Stimulated activated CD4-positive, alpha-beta T cell treated with anti-CD3 and anti-CD28 coated beads, Interleukin-4, amount 100 ng/mL, for 1 hour (primary cell): ENCODE results near the gene ERVH48-1.
A peak's percentile ranks its signal among the peaks of the same experiment; 100 is the strongest.
"Not testable (repeated sequence)": the region's sequence is repeated elsewhere in the genome, so short reads cannot be mapped to it uniquely, and the experiment has no call there.

Experiments
- DNase-seq: peaks from one replicate; pipeline ENCODE4 v3.0.0-alpha.2; 2020

Gene ERVH48-1

DNA sequence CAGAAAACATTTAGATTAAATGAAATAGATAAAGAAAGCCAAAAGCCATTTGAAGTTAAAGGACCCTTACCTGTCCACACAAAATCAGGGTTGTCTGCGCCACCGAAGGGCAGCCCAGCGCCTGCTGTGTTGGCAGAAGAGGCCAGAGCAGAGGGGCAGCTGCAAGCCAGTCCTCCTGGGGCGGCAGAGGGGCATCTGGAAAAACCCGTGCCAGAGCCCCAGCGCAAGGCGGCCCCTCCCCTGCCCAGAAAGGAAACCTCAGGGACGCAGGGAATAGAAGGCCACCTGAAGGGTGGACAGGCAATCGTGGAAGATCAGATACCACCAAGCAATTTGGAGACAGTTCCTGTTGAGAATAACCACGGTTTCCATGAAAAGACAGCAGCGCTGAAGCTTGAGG lies 21.6 kb downstream of the ERVH48-1 start:
- DNase-seq = no peak

- DNase-seq = no peak
These were observed 25.0 kb downstream of the ERVH48-1 start for GRCh38 chr21:42900446-42900845.

DNA sequence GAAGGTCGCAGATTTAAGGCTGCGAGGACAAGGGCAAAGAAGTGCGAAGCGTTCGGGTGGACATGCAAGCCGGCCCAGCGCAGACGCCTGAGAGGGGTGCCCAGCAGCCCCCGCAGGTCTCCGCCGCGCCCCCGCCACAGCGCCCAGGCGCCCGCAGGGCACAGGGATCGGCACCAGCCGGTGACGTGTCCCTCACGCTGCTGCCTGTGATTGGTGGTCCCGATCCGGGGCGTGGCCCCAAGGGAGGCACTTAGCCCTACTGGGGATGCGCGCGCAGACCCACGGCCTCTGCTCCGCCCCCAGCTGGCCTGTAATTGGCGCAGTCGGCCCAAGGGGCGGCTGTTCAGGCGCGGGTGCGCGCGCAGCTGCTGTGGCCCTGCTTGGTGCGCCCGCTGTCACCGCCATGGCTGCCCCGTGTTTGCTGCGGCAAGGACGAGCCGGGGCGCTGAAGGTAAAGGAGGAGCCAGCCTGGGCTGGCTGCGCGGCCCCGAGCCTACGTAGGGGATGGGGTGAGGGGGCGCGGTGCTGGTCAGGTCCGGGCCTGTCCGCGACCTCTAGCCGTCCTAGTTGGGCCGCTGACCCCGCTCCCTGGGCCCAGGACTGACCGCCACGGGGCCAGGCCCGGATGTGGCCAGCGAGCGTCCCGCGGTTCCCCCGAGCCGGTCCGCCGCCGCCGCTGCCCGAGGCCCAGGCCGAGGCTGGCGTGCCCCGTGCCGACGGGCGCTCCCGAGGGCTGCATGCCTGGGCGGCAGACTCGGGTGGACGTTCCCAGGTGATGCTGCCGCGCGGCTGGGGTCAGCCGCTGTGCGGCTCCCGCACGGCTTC lies 32.3 kb downstream of the ERVH48-1 start, which contains the start of gene NDUFV3:
TSS of gene NDUFV3 (plus strand) at position 379 of the 825 bp plus-strand sequence. CDS start at position 404, 25 bp downstream.
- DNase-seq = peak; percentile 100

DNA sequence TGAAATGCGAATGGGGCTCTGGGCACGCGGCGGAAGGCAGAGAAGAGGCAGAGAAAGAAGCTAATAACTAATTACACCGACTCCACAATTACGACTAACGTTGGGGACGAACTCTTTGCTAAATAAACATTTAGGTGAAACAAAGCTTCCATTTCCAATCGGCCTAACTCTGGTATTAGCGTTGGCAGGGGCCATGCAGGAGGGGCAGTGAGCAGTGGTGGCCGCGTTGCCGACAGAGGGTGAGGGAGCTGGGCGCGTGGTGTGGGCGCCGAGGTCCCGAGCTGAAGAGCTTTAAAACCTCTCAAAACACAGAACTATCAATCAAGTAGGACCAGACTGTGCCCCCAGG lies 32.9 kb downstream of the ERVH48-1 start:
- no peak for DNase-seq

GRCh38 chr21:42887326-42887725 lies 38.1 kb downstream of the ERVH48-1 start:
- DNase-seq = no peak

GRCh38 chr21:42883921-42884320 lies 41.5 kb downstream of the ERVH48-1 start:
- DNase-seq = no peak

DNA sequence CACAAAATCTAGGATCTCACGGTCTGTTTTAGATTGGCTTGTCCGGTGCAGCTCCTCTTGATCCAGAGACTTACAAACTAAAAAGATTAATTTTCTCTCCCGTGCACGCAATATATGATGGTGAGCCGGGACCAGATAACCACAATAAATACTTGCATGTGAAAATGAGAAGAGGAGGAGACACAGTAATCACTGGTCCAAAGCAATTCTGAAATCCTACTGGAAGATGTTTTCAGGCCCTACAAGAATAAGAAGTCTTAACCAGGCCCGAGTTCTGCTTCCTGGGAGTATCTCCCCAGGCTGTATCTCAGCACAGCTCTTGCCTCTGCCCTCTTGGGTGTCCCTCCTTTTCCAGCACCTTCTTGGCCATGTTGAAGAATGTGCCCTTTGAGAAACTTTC lies 45.1 kb downstream of the ERVH48-1 start:
- DNase-seq = no peak

DNA sequence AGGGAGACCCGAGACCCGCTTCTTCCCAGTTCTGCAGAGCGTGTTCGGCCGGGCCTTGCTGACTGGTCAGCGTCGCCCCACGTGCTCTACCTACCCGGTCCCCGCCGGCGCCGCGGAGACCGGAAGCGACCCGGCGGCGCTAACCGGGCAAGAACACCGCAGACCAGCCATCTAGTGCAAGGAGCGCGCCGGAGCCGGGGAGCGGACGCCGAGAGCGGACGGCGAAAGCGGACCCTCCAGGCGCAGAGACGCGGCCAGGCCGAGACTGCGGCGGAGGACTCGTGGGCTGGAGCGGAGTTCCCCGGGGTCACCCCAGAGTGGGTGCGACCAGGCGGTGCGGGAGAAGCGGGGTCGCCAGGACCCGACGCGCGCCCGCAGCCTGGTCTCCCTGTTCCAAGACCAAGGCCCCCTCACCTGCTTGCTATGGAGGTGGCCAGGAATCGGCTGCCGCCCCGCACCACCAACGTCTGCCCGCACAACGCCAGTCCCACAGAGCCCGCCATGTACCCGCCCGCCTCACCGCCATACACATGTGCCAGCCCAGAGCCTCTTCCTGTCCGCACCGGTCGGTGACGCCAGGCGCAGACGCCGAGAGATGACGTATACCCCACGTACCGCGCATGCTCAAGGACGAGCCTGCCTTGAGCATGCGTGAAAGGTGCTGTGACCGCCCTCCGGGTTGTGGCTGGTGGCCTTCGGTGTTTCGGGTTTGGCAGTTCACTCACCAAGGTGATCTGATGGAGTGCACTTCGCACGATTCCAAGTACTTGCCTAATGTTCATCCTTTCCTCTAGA lies 46.2 kb downstream of the ERVH48-1 start, which contains the start of gene WDR4:
TSS of gene WDR4 (minus strand) at position 547 of the 795 bp plus-strand sequence. CDS start at position 503, 44 bp downstream.
- DNase-seq = peak; percentile 97

GRCh38 chr21:42878678-42878992 lies 46.8 kb downstream of the ERVH48-1 start:
- DNase-seq = no peak

GRCh38 chr21:42875811-42876210 lies 49.6 kb downstream of the ERVH48-1 start:
- DNase-seq = not testable (repeated sequence)

DNA sequence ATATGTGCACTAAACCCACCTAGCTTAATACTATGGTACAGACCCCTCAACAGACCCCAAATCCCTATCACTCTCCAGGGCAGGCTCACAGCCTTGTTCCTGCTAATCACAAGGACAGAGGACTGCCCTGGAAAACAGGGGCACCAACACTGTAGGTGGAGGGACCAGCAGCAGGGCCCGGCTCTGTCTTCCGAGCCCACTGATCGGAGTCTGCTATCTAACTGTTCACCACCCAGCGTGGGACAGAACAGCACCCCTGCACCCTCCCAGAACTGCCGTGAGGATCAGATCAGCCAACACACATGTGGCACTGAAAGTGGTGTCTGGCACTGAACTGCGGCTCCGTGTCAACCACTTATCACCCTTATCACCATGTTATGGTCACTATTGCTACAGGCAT lies 52.3 kb downstream of the ERVH48-1 start:
- no peak for DNase-seq

DNA sequence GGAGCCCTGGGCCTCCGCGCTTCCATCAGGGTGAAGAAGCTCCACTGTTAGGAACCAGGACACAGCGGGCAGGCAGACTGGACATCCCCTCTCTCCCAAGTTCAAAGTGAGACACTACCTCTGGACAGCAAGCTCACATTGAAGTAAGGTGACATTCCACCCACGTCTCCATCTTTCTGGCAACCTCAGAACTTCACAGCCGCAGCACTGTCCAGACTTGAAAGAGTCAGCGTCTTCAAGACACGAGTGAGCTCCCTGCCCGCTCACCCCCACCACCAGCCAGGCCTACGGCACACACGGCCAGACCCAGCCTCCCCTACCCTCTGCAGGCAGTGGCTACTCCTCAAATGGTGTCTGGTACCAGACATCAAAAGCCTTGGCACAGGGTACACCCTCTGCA lies 57.2 kb downstream of the ERVH48-1 start:
- DNase-seq = no peak
